HepG2 (cell line): ENCODE measurements around the gene MRPL39. TPM values are rescaled to one million over a fixed set of nuclear protein-coding genes. Genes with fewer than 3 reads are reported as not detected.

Experiments used
- CEBPZ ChIP-seq: IDR thresholded peaks from 2 replicates; pipeline ENCODE4 v1.6.1; 2012; ENCODE audit warnings: low read length, improper control_type of control experiment
- GFI1 ChIP-seq: sonication (generic); formaldehyde crosslinking; IDR thresholded peaks from 2 replicates; pipeline ENCODE4 v1.5.0; 2020; ENCODE audit warnings: missing genetic modification reagents, mild to moderate bottlenecking, borderline replicate concordance
- GLMP ChIP-seq: sonication (generic); formaldehyde crosslinking; IDR thresholded peaks from 2 replicates; pipeline ENCODE4 v1.9.0; 2021; ENCODE audit warnings: missing genetic modification reagents, mild to moderate bottlenecking, borderline replicate concordance
- GRHL1 ChIP-seq: sonication (generic); formaldehyde crosslinking; conservative IDR thresholded peaks from 2 replicates; pipeline ENCODE4 v1.8.0; 2022; ENCODE audit warnings: missing genetic modification reagents
- LCORL ChIP-seq, 2 experiments: fragments of 450-650 bp in 1 of 2; sonication (generic) in 1 of 2; formaldehyde crosslinking in 1 of 2; IDR thresholded peaks; 2 replicates each; pipeline versions ENCODE4 v1.5.0 to v1.6.1; 2017 to 2020; ENCODE audit warnings: antibody characterized with exemption in 1 of 2, missing genetic modification reagents in 1 of 2
- MED1 ChIP-seq: sonication (generic); formaldehyde crosslinking; IDR thresholded peaks from 2 replicates; pipeline ENCODE4 v1.4.0; 2020; ENCODE audit warnings: missing genetic modification reagents
- MTA3 ChIP-seq: sonication (generic); formaldehyde crosslinking; IDR thresholded peaks from 2 replicates; pipeline ENCODE4 v1.4.0; 2020; ENCODE audit warnings: missing genetic modification reagents
- PPARG ChIP-seq: conservative IDR thresholded peaks from 2 replicates; pipeline ENCODE4 v1.6.1; 2016; ENCODE audit warnings: missing biosample characterization, missing genetic modification reagents
- RNF219 ChIP-seq: sonication (generic); formaldehyde crosslinking; IDR thresholded peaks from 2 replicates; pipeline ENCODE4 v1.5.0; 2020; ENCODE audit warnings: mild to moderate bottlenecking, missing genetic modification reagents
- THAP11 ChIP-seq: IDR thresholded peaks from 2 replicates; pipeline ENCODE4 v1.6.1; 2016; ENCODE audit warnings: missing biosample characterization, missing genetic modification reagents
- ZIK1 ChIP-seq: sonication (generic); formaldehyde crosslinking; IDR thresholded peaks from 2 replicates; pipeline ENCODE4 v1.5.0; 2020; ENCODE audit warnings: mild to moderate bottlenecking, low read depth, missing genetic modification reagents, borderline replicate concordance
- ZMYM3 ChIP-seq: sonication (generic); formaldehyde crosslinking; IDR thresholded peaks from 2 replicates; pipeline ENCODE4 v1.5.1; 2020; ENCODE audit warnings: mild to moderate bottlenecking, missing genetic modification reagents
- ZNF367 ChIP-seq: sonication (generic); formaldehyde crosslinking; IDR thresholded peaks from 2 replicates; pipeline ENCODE4 v1.4.0; 2020; ENCODE audit warnings: missing genetic modification reagents, borderline replicate concordance
- ZNF574 ChIP-seq: sonication (generic); formaldehyde crosslinking; IDR thresholded peaks from 2 replicates; pipeline ENCODE4 v1.4.0; 2020; ENCODE audit warnings: missing genetic modification reagents
- ZNF781 ChIP-seq: sonication (generic); formaldehyde crosslinking; IDR thresholded peaks from 2 replicates; pipeline ENCODE4 v1.5.1; 2020; ENCODE audit warnings: borderline replicate concordance, mild to moderate bottlenecking, missing genetic modification reagents; ENCODE audit errors: not compliant biosample characterization
- polyA plus RNA-seq, 8 experiments: library from polyadenylated mRNA; depleted of rRNA in 3 of 8; stranded (reverse) in 7 of 8; unstranded in 1 of 8; fragments of >200 nt; fragmentation: Illumina TruSeq in 4 of 8; extraction: Trizol in 4 of 8; gene quantifications; 2 replicates each; pipeline versions ENCODE4 v1.2.1 to v1.2.3, GENCODE V29; 2011 to 2016; ENCODE audit warnings: low read depth in 4 of 8, missing spikeins in 1 of 8, mixed read lengths in 1 of 8; ENCODE audit not compliant: insufficient read depth in 1 of 8
- total RNA-seq, 5 experiments: library from RNA; depleted of rRNA; stranded (reverse); fragments of >200 nt; fragmentation: Illumina TruSeq; extraction: Trizol; gene quantifications; 2 replicates each; pipeline ENCODE4 v1.2.3, GENCODE V29; 2016; ENCODE audit warnings: low read depth in 1 of 5

Gene MRPL39
- total and polyA plus RNA-seq, 2 of the 13 experiments (the other 11 are each of a cell fraction or from before 2014, with no cell fraction given), result 29.1 to 91.2 TPM

- TF ChIP-seq ZNF781 (CRISPR knock-in tag) (peak; percentile 84), LCORL (IDR thresholded peaks at IDR 0.05) (no peak), LCORL (CRISPR knock-in tag; IDR thresholded peaks at IDR 0.05) (peak; percentile 35; the same call in 1 of the 2 replicates), GRHL1 (CRISPR knock-in tag) (no peak), ZNF574 (peak; percentile 95), CEBPZ (no peak), RNF219 (CRISPR knock-in tag) (0 out of 2 replicates have a peak, but pooled peaks have one; percentile 76), MTA3 (CRISPR knock-in tag) (no peak), ZMYM3 (CRISPR knock-in tag) (peak; percentile 97), GFI1 (CRISPR knock-in tag) (peak; percentile 68; the same call in 1 of the 2 replicates), THAP11 (CRISPR knock-in tag) (peak; percentile 92), GLMP (CRISPR knock-in tag) (no peak), ZNF367 (no peak), PPARG (CRISPR knock-in tag) (peak; percentile 51; the same call in 1 of the 2 replicates), MED1 (CRISPR knock-in tag) (peak; percentile 79), ZIK1 (peak; percentile 82; the same call in 1 of the 2 replicates)
Measured at GRCh38 chr21:25607151-25608043, at the start of gene MRPL39 (continued).
